ENCODE measurements around the gene UBE2J2.
A peak's percentile ranks its signal among the peaks of the same experiment; 100 is the strongest.

UBE2J2 gene

GRCh38 chr1:1296070-1297061 is 22.7 kb upstream of the UBE2J2 start:
- no peak for FAIRE-seq
- DNase-seq (ENCODE audit: extremely low spot score, insufficient read length, low read depth): no peak

GRCh38 chr1:1295154-1295923 is 21.7 kb upstream of the UBE2J2 start:
- DNase-seq (ENCODE audit: extremely low spot score, insufficient read length, low read depth) (no peak), FAIRE-seq (no peak)

GRCh38 chr1:1294250-1294890 is 20.7 kb upstream of the UBE2J2 start:
- FAIRE-seq: no peak
- DNase-seq (ENCODE audit: extremely low spot score, insufficient read length, low read depth): no peak

GRCh38 chr1:1293263-1294249 is 19.9 kb upstream of the UBE2J2 start:
- no peak for FAIRE-seq

GRCh38 chr1:1292851-1293250 is 19.2 kb upstream of the UBE2J2 start:
- DNase-seq (ENCODE audit: extremely low spot score, insufficient read length, low read depth): no peak
- no peak for FAIRE-seq

More at GRCh38 chr1:1293263-1294249, 19.9 kb upstream of the UBE2J2 start:
- no peak for DNase-seq (ENCODE audit: extremely low spot score, insufficient read length, low read depth)

GRCh38 chr1:1292442-1292779 is 18.8 kb upstream of the UBE2J2 start:
- FAIRE-seq (no peak), DNase-seq (ENCODE audit: extremely low spot score, insufficient read length, low read depth) (no peak)

- peak; percentile 77 for DNase-seq (ENCODE audit: extremely low spot score, insufficient read length, low read depth)
- peak; percentile 91 for FAIRE-seq
These were observed 18.1 kb upstream of the UBE2J2 start for GRCh38 chr1:1291548-1292441.

- no peak for FAIRE-seq
- no peak for DNase-seq (ENCODE audit: extremely low spot score, insufficient read length, low read depth)
These were observed 17.4 kb upstream of the UBE2J2 start for GRCh38 chr1:1291023-1291528.

GRCh38 chr1:1290238-1290731 is 16.6 kb upstream of the UBE2J2 start:
- FAIRE-seq: peak; percentile 71

GRCh38 chr1:1287288-1288110 is 13.8 kb upstream of the UBE2J2 start:
- FAIRE-seq: no peak
- no peak for DNase-seq (ENCODE audit: extremely low spot score, insufficient read length, low read depth)

More at GRCh38 chr1:1290238-1290731, 16.6 kb upstream of the UBE2J2 start:
- DNase-seq (ENCODE audit: extremely low spot score, insufficient read length, low read depth): peak; percentile 67

- no peak for FAIRE-seq
- DNase-seq (ENCODE audit: extremely low spot score, insufficient read length, low read depth): no peak
These were observed 12.9 kb upstream of the UBE2J2 start for GRCh38 chr1:1286313-1287261.

GRCh38 chr1:1285611-1286311 is 12.1 kb upstream of the UBE2J2 start:
- no peak for DNase-seq (ENCODE audit: extremely low spot score, insufficient read length, low read depth)
- no peak for FAIRE-seq

GRCh38 chr1:1285102-1285571 is 11.5 kb upstream of the UBE2J2 start:
- DNase-seq (ENCODE audit: extremely low spot score, insufficient read length, low read depth): no peak

GRCh38 chr1:1284221-1285101 is 10.8 kb upstream of the UBE2J2 start:
- FAIRE-seq (no peak), DNase-seq (ENCODE audit: extremely low spot score, insufficient read length, low read depth) (no peak)

More at GRCh38 chr1:1285102-1285571, 11.5 kb upstream of the UBE2J2 start:
- FAIRE-seq: no peak
